Measurements from ENCODE around the gene SPHK2.
A peak's percentile ranks its signal among the peaks of the same experiment; 100 is the strongest.
"Not testable (repeated sequence)": the region's sequence is repeated elsewhere in the genome, so short reads cannot be mapped to it uniquely, and the experiment has no call there.

SPHK2 gene, protein sequence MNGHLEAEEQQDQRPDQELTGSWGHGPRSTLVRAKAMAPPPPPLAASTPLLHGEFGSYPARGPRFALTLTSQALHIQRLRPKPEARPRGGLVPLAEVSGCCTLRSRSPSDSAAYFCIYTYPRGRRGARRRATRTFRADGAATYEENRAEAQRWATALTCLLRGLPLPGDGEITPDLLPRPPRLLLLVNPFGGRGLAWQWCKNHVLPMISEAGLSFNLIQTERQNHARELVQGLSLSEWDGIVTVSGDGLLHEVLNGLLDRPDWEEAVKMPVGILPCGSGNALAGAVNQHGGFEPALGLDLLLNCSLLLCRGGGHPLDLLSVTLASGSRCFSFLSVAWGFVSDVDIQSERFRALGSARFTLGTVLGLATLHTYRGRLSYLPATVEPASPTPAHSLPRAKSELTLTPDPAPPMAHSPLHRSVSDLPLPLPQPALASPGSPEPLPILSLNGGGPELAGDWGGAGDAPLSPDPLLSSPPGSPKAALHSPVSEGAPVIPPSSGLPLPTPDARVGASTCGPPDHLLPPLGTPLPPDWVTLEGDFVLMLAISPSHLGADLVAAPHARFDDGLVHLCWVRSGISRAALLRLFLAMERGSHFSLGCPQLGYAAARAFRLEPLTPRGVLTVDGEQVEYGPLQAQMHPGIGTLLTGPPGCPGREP

DNA sequence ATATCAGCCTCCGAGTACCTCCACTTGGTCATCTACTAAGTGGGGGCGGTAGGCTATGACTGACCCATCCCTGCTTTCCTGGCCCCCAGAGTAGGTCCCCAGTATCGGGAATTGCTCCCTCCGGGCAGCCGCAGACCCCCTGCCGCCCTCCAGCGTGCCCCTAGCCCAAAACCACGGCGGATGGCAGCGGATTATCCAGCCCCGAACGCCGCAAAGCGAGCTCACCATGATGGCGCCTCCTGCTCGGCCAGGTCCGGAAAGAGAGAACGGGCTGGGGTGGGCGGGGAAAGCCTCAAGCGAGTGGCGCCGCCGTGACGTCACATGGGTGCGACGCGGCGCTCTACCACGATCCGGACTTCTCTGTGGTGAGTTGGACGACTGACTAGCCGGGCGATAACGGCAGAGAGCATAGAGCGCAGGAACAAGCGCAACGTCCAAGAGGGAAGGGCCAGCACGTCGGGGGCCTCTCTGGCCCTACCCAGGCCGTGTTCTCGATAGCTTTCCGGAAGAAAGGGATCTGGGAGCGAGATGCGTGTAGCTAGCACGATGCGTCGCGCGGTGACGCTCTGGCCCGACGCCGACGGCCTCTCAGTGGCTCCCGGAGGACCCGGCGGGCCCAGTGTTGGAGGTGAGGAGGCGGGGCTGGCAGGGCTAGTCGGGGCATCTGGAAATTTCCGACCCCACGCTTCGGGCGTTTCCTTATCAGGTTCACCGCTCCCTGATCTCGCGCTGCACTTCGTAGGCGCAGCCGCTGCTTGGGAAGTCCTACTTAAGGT is at the start of gene SPHK2, which contains the start of gene RPL18:
Gene SPHK2 (plus strand): TSS at position 591 of the 776 bp plus-strand sequence. CDS start 1,009 bp downstream, outside the sequence.
Gene RPL18 (minus strand): TSS at position 263 of the 776 bp plus-strand sequence. CDS start 35 bp downstream, at position 228.
- peak; percentile 90 to 100 (median 99) for DNase-seq

DNA sequence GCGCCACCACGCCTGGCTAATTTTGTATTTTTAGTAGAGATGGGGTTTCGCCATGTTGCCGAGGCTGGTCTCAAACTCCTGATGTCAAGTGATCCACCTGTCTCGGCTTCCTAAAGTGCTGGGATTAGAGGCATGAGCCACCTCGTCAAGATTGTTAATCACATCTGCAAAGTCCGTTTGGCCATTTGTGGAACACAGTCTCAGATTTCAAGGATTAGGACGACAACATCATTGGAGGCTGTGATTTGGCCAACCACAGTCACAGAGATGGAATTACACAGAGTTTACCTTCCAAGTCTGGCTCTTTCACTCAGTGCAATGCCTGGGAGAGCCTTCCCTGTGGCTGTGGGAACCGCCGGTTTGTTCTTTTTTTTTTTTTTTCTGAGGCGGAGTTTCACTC is 49.5 kb upstream of the SPHK2 start:
- no peak for DNase-seq

DNA sequence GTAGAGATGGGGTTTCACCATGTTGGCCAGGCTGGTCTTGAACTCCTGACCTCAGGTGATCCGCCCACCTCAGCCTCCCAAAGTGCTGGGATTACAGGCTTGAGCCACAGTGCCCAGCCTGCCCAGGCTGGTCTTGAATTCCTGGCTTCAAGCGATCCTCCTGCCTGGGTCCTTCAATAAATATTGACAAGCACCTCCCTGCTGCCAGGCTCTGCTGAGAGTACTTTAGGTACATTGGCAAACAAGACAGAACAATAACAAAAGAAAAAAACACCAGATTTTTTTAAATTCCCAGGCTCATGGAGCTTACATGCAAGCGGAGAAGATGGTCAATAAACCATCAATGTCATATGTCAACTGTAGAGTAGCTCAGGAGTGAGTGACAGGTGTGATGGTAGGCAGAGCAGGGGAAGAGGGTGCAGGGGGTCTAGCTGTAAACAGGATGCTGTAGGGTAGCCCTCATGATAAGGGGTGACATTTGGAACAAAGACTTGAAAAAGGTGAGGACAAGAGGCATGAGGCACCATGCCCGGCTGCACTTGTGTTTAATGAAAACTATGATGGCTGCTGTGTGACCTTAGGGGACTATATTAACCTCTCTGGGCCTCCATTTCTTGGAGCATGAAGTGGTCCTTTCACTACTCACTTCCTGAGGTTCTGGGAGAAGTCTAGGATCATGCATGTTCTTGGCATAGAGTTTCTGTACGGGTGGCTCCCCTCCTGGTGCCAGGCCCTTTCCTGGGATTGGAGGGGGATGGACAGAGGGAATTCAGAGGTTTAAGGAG is 47.7 kb upstream of the SPHK2 start:
- no peak for DNase-seq

DNA sequence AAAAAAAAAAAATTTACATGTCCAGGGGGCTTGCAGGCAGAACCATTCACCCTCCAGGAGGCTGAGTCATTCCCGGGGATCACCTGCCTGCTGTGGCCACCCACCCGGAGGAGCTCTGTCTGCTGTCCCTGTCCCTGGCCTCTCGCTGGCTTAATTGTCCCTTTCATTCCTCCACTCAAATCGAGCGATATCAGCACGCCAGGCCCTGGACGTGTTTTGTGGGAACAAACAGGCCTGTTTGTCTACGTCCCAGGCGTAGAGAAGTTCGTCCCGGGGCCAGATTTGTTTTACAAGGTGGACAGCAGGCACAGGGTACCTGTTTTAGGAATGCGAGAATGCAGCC is 46.2 kb upstream of the SPHK2 start:
- DNase-seq: no peak

DNA sequence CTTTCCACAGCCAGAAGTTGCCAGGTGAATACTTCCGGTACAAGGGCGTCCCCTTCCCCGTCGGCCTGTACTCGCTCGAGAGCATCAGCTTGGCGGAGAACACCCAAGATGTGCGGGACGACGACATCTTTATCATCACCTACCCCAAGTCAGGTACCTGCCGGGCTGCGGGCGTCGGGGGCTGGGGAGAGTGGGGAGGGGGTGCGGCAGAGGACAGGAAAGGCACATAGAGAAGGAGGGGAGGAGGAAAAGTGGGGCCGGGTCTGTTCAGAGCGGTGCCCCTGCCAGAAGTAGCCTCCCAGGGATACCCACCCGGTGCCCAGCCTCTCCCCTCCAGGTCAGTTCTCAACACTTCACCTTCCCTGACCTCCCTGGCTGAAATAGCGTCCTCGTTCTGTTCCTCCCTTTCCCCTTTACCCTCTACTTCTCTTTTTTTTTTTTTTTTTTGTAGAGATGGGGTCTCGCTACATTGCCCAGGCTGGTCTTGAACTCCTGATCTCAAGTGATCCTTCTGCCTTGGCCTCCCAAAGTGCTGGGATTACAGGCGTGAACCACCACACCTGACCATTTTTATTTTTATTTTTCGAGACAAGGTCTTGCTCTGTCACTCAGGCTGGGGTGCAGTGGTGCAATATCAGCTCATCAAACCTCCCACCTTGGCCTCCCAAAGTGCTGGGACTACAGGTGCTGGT is 43.2 kb upstream of the SPHK2 start:
- DNase-seq: no peak

DNA sequence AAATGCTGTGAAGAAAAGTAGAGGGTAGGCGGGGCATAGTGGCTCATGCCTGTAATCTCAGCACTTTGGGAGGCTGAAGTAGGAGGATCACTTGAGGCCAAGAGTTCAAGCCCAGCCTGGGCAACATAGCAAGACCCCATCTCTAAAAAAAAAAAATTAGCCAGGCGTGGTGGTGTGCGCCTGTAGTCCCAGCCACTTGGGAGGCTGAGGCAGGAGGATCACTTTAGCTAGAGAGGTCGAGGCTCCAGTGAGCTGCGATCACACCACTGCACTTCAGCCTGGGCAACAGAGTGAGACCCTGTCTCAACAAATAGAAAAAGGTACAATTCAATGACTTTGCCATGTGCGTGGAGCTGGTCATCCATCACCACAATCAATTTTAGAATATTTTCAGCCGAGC is 41.4 kb upstream of the SPHK2 start:
- DNase-seq: not testable (repeated sequence)

DNA sequence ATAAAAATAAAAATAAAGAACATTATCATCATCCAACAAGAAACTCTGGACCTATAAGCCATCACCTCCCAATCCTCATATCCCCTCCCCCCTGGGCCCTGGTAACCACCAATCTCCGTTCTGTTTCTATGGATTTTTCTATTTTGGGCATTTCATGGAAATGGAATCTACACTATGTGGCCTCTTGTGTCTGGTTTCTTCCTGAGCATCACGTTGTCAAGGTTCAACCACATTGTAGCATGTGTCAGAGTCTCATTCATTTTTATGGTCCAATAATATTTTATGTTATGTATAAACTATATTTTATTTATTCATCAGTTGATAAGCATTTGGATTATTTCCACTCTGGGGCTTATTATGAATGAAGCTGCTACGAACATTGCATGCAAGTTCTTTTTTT is 40.4 kb upstream of the SPHK2 start:
- no peak for DNase-seq

DNA sequence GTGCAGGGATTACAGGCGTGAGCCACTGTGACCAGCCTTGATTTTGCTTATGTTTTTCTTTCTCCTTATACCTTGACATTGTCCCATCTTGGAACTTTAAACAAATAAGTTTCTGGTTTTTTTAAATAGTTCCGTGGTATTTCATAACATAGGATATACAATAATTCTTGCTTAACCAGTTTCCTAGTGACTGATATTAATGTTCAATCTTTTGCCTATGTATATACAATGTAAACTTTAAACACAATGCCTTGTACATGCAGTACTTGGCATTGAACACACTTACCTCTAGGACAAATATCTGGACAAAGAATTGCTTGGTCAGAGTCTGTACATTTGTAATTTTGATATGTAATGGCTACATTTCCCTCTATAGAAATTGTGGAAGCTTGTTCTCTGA is 37.1 kb upstream of the SPHK2 start:
- no peak for DNase-seq

DNA sequence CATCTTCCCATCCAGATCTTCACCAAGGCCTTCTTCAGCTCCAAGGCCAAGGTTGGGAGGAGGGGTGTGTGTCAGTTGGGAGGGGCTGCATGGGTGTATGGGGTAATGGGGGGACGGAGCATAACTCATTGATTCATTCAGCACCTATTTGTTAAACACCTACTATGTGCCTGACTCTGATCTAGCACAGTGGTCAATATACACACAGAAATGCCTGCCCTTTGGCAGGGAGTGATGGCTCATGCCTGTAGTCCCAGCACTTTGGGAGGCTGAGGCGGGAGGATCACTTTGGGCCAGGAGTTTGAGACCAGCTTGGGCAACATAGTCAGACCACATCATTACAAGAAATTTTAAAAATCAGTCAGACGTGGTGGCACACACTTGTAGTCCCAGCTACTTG is 31.9 kb upstream of the SPHK2 start:
- no peak for DNase-seq

DNA sequence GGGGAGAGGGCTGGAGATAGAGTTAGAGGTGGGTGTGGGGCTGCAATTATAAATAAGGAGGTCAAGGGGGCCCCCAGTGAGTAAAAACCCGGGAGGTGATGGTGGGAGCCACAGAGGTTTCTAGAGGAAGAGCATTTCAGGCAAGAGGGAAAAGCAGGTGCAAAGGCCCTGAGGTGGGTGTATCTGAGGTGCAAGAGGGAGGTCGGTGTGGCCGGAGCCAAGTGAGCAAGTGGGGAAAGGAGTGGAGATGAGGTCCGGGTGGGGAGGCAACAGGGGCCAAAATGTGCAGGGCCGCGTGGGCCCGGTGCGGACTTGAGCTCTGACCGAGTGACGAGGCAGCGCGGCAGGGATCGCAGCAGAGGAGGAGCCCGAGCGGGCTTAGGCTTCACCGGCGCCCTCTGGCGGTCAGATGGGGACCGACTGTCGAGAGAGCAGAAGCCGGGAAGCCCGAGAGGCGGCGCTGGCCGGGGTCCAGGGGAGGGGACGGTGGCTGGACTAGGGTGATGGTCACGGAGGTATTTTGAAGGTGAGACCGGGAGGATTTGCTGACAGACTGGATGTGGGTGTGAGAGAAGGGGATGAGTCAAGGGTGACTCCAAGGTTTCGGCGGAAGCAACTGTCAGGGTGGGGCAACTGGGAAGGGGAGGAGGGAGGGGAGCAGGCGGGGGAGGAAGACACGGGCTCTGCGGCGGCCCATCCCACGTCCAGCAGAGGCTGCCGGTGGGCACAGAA is 30.5 kb upstream of the SPHK2 start:
- DNase-seq: peak in 55 of 58 donors; percentile 16 to 96 (median 66)

DNA sequence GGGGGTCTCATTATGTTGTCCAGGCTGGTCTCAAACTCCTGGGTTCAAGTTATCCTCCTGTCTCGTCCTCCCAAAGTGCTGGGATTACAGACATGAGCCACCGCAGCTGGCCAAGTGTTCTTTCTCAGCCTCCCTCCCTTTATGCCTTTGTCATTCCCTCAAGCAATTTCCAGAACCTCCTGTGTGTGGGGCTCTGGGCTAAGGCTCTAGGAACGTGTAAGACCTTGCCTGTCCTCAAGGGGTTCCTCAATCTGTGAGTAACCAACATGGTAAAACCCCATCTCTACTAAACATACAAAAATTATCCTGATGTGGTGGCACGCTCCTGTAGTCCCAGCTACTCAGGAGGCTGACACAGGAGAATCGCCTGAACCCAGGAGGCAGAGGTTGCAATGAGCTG is 28.3 kb upstream of the SPHK2 start:
- no peak for DNase-seq

DNA sequence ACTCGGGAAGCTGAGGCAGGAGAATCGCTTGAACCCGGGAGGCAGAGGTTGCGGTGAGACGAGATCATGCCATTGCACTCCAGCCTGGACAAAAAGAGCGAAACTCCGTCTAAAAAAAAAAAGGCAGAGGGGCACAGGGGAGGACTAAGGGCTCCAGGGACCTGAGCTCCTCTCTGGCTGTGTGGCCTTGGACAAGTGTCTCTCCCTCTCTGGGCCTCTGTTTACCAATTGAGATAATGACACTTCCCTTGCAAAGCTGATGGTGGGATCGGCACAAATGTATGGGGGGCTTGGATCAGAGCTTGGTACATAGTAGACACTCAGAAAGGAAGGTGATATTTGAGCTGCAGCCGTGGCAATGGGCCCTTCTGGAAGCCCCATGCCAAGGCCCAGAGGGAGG is 24.1 kb upstream of the SPHK2 start:
- DNase-seq: no peak

DNA sequence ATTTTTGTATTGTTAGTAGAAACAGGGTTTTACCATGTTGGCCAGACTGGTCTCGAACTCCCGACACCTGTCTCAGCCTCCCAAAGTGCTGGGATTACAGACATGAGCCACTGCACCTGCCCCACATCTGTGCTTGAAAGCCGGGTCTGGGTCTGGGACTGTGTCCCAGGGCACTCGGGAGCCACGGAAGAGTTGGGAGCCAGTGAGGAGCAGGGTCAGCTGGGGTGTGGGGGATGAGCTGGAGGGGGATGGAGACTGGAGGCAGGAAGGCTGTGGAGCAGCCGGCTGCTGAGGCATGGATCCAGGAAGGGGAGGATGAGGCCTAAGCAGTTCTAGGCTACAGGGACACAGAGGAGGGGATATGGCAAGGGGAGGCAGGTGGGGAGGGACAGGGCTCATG is 23.5 kb upstream of the SPHK2 start:
- no peak for DNase-seq

DNA sequence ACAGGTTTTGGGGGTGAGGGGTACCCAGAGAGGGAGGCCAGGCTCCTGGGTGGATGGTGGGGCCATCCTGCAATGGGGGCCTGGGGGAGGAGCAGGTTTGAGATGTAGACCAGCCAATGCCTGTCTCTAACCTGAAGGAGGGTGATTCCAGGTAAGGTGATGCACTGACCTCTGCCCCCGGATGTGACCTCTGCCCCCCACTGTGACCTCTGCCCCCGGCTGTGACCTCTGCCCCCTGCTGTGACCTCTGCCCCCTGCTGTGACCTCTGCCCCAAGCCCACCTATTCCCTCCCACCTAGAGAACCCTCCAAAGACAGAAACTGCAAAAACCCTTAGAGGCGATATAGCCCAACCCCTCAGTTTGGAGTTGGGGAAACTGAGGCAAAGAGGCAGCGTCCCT is 23.1 kb upstream of the SPHK2 start:
- DNase-seq: no peak

DNA sequence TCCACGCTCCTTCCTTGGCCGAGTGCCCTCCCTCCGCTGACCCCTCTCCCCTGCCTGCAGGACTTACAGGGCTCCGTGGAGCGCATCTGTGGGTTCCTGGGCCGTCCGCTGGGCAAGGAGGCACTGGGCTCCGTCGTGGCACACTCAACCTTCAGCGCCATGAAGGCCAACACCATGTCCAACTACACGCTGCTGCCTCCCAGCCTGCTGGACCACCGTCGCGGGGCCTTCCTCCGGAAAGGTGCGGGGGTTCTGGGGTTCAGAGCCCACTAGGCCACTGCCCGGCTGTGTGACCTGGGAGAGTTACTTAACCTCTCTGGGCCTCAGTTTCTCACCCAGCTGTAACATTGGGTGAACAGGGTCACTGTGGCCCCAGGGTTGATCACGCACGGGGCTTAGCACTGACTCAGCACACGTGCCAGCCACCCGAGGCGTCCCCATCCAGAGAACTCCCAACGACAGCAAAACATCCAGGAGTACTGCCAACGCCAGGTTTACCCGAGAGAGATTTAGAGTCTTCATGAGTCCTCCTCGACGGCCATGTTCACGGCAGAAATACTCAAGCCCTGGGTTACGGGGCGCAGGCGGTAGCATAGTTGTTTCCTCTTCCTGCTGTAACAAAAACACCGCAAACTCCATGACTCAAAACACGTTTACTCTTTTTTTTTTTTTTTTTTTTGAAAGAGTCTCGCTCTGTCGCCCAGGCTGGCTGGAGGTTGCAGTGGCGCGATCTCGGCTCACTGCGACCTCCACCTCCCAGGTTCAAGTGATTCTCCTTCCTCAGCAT is 22.4 kb upstream of the SPHK2 start:
- no peak for DNase-seq

DNA sequence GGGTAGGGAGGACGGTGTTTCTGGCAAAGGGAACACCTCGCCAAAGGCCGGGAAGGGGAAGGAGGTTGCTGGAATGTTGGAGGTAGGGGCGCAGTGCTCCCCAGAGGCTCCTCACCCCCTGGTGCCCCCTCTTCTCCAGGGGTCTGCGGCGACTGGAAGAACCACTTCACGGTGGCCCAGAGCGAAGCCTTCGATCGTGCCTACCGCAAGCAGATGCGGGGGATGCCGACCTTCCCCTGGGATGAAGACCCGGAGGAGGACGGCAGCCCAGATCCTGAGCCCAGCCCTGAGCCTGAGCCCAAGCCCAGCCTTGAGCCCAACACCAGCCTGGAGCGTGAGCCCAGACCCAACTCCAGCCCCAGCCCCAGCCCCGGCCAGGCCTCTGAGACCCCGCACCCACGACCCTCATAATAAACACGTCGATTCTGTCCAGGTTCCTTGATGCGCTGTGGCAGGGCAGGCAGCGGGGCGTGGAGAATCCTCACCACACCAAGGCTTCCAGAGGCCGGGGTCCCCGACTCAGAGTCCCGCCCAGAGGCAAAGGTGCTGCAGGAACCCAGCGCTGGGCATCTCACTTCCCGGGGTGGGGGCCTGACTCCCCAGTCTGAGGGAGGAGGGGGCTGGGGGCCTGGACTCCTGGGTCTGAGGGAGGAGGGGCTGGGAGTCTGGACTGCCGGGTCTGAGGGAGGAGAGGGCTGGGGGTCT is 20.2 kb upstream of the SPHK2 start:
- no peak for DNase-seq

DNA sequence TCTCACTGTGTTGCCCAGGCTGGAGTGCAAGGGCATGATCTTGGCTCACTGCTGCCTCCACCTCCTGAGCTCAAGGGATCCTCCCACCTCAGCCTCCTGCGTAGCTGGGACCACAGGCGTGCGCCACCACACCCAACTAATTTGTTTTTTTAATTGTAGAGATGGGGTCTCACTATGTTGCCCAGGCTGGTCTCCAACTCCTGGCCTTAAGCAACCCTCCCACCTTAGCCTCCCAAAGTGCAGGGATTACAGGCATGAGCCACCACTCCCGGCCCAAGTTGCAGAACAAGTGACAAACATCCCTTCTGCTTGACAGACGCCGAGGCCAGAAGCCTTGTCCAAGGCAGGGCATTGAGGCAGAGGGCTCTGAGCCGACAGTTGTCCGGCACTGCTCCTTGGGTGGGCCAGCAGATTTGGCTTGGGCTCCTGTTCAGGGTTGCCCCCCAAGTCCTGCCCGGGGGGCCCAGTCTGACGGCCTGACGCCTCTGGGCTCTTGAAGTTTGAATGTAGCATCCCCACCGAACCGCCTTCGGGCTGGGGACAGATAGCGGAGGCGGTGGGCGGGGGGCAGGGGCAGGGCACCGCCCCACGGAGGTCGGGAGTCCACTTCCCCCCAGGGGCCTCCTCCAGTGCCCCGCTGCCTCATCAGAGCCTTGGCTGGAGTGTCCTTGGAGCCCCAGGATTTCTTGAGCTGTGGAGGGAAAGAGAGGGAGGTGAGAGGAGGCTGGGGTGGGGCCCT is 18.5 kb upstream of the SPHK2 start:
- DNase-seq: no peak

DNA sequence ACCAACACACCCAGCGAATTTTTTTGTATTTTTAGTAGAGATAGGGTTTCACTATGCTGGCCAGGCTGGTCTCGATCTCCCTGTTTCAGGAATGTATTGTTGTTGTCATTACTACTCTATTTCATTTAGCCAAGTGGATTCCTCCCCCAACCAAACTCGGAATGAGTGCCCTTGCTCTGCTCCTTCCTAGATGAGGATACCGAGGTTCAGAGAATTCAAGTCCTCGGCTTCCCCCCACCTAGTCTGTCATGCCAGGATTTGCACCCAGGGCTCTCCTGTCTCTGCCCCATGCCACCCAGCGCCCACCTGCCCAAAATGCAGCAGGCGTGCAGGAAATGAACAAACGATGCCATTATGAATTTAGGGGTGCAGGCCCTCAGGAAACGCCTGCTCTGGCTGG is 16.3 kb upstream of the SPHK2 start:
- no peak for DNase-seq

Data from anterior cingulate cortex (tissue), 58 donors.